CD4-positive, alpha-beta T cell (primary cell): ENCODE measurements around the gene COX15. TPM values are rescaled to one million over a fixed set of nuclear protein-coding genes. Genes with fewer than 3 reads are reported as not detected.
"Not testable (repeated sequence)": the region's sequence is repeated elsewhere in the genome, so short reads cannot be mapped to it uniquely, and the experiment has no call there.

ENCODE experiments used
- ATAC-seq: fragments of 200-7000 bp; cut with Tn5 transposase; one replicate; pipeline ENCODE4 v1.10.0; 2022; ENCODE audit warnings: mild to moderate bottlenecking; ENCODE audit not compliant: poor library complexity
- CTCF ChIA-PET: fragments of 350-600 bp; sonication (Branson Sonifier 250); formaldehyde crosslinking; loops from one replicate; lab custom pipeline; 2021; ENCODE audit warnings: antibody characterized with exemption, inconsistent platforms; lab: Charles Lee
- POLR2A ChIA-PET: fragments of 350-600 bp; sonication (Branson Sonifier 250); formaldehyde crosslinking; loops from one replicate; lab custom pipeline; 2021; ENCODE audit warnings: antibody characterized with exemption, inconsistent platforms; lab: Charles Lee
- DNase-seq, 14 experiments: peaks; one replicate each; pipeline ENCODE4 v3.0.0-alpha.2; 2013 to 2020; ENCODE audit warnings: mixed read lengths in 2 of 14
- H3K27ac ChIP-seq, 2 donors: one replicate each; pipeline versions ENCODE4 v1.5.1 to v1.7.0; 2013; ENCODE audit warnings: low read length in 2 of 2, low read depth in 1 of 2, mild to moderate bottlenecking in 1 of 2
- H3K27me3 ChIP-seq, 2 experiments: 1 replicate in 1 of 2; 2 replicates in 1 of 2; pipeline versions ENCODE4 v1.6.1 to v1.7.0; 2013; ENCODE audit warnings: low read length in 2 of 2, control low read depth in 1 of 2, mild to moderate bottlenecking in 1 of 2, moderate library complexity in 1 of 2; ENCODE audit not compliant: insufficient read depth in 2 of 2, control insufficient read depth in 1 of 2
- H3K36me3 ChIP-seq: one replicate; pipeline ENCODE4 v1.6.1; 2013; ENCODE audit warnings: low read length, control low read depth; ENCODE audit not compliant: insufficient read depth
- H3K4me1 ChIP-seq: one replicate; pipeline ENCODE4 v1.6.1; 2013; ENCODE audit warnings: low read length, control low read depth; ENCODE audit not compliant: insufficient read depth
- H3K4me3 ChIP-seq: one replicate; pipeline ENCODE4 v1.5.1; 2013; ENCODE audit warnings: mild to moderate bottlenecking, low read length, moderate library complexity
- H3K9me3 ChIP-seq, 2 experiments: 1 replicate in 1 of 2; 2 replicates in 1 of 2; pipeline versions ENCODE4 v1.6.1 to v1.7.0; 2013; ENCODE audit warnings: low read length in 2 of 2, mild to moderate bottlenecking in 2 of 2, control low read depth in 1 of 2, moderate library complexity in 1 of 2; ENCODE audit not compliant: control insufficient read depth in 1 of 2, insufficient read depth in 1 of 2
- H3K27ac Mint-ChIP-seq: one replicate; pipeline ENCODE4 v1.8.0; 2020; ENCODE audit warnings: mixed read lengths
- H3K27me3 Mint-ChIP-seq: one replicate; pipeline ENCODE4 v1.8.0; 2021; ENCODE audit warnings: mixed read lengths
- H3K36me3 Mint-ChIP-seq: one replicate; pipeline ENCODE4 v1.8.0; 2021; ENCODE audit warnings: low read depth, mixed read lengths
- H3K4me1 Mint-ChIP-seq: one replicate; pipeline ENCODE4 v1.8.0; 2021; ENCODE audit warnings: low read depth, mixed read lengths
- H3K4me3 Mint-ChIP-seq: one replicate; pipeline ENCODE4 v1.8.0; 2020; ENCODE audit warnings: mild to moderate bottlenecking, mixed read lengths
- H3K9me3 Mint-ChIP-seq: one replicate; pipeline ENCODE4 v1.8.0; 2020; ENCODE audit warnings: mixed read lengths
- CTCF ChIP-seq: fragments of 200-600 bp; IDR thresholded peaks from one replicate; pipeline ENCODE4 v1.8.0; 2022; ENCODE audit warnings: antibody characterized with exemption, mild to moderate bottlenecking
- intact Hi-C, 2 experiments: fragments of 100-400 bp; cut with DNase I in 1 of 2; cut with micrococcal nuclease in 1 of 2; formaldehyde crosslinking; loops; one replicate each; pipeline versions ENCODE4 v1.15.1 to v1.9.0; 2023 to 2025; cut with DNase I, micrococcal nuclease
- total RNA-seq, 174 experiments: library from RNA in 2 of 174; stranded (reverse) in 2 of 174; gene quantifications; one replicate each; pipeline ENCODE4 v1.2.3 and lab custom pipeline; 2021 to 2026

COX15 gene
- total RNA-seq, 2 experiments from 2014 or later = 7.7 to 7.9 TPM

- Mint-ChIP-seq H3K4me1 (peaks cover 5% of the 10 kb centered on the region), H3K27me3 (no peaks in the 10 kb centered on the region), H3K9me3 (no peaks in the 10 kb centered on the region), H3K4me3 (no peak overlapping the region), H3K27ac (no peak overlapping the region), H3K36me3 (peaks cover 92% of the 10 kb centered on the region)
- no peak for TF ChIP-seq CTCF
- intact Hi-C loops = no loop called here
- ChIA-PET CTCF (no interaction called here), POLR2A (no interaction called here)
- Histone ChIP-seq H3K27ac (no peak overlapping the region), H3K36me3 (peaks cover 93% of the 10 kb centered on the region), H3K27me3 (no peaks in the 10 kb centered on the region), H3K4me3 (no peak overlapping the region), H3K9me3 (no peaks in the 10 kb centered on the region), H3K4me1 (no peaks in the 10 kb centered on the region)
- DNase-seq = no peak
- no peak for ATAC-seq
These were observed 18.7 kb upstream of the COX15 start for GRCh38 chr10:99750641-99751040.

- Mint-ChIP-seq H3K27me3 (no peaks in the 10 kb centered on the region), H3K4me1 (peaks cover 5% of the 10 kb centered on the region), H3K36me3 (peaks cover 92% of the 10 kb centered on the region), H3K27ac (no peak overlapping the region), H3K9me3 (no peaks in the 10 kb centered on the region), H3K4me3 (no peak overlapping the region)
- TF ChIP-seq CTCF = no peak
- Histone ChIP-seq H3K36me3 (peaks cover 91% of the 10 kb centered on the region), H3K4me3 (no peak overlapping the region), H3K4me1 (no peaks in the 10 kb centered on the region), H3K27me3 (no peaks in the 10 kb centered on the region), H3K9me3 (no peaks in the 10 kb centered on the region), H3K27ac (no peak overlapping the region)
- CTCF ChIA-PET = no interaction called here
- intact Hi-C loops = no loop called here
- ATAC-seq (no peak), DNase-seq (no peak)
- POLR2A ChIA-PET = interaction anchor here (1.1 kb wide), 1 partner anchor 90 kb away, joined by 3 read pairs; the partner anchor contains the start of gene ENTPD7
These were observed 17.0 kb upstream of the COX15 start for GRCh38 chr10:99748823-99749451.

GRCh38 chr10:99746166-99746565, 14.2 kb upstream of the COX15 start:
- not testable (repeated sequence) for H3K27ac Mint-ChIP-seq

More at GRCh38 chr10:99746166-99746565, 14.2 kb upstream of the COX15 start:
- DNase-seq, H3K9me3 ChIP-seq, intact Hi-C loops, H3K27me3 ChIP-seq, H3K4me1 ChIP-seq, H3K27ac ChIP-seq, ATAC-seq, H3K9me3 Mint-ChIP-seq, H3K27me3 Mint-ChIP-seq, POLR2A ChIA-PET, H3K4me3 ChIP-seq, H3K4me3 Mint-ChIP-seq, CTCF ChIA-PET: not testable (repeated sequence)
- peaks cover 93% of the 10 kb centered on the region for H3K36me3 ChIP-seq
- Mint-ChIP-seq H3K36me3 (peaks cover 98% of the 10 kb centered on the region), H3K4me1 (peaks cover 20% of the 10 kb centered on the region)
